ENCODE measurements around the gene ZNF385A.

ZNF385A gene

DNA sequence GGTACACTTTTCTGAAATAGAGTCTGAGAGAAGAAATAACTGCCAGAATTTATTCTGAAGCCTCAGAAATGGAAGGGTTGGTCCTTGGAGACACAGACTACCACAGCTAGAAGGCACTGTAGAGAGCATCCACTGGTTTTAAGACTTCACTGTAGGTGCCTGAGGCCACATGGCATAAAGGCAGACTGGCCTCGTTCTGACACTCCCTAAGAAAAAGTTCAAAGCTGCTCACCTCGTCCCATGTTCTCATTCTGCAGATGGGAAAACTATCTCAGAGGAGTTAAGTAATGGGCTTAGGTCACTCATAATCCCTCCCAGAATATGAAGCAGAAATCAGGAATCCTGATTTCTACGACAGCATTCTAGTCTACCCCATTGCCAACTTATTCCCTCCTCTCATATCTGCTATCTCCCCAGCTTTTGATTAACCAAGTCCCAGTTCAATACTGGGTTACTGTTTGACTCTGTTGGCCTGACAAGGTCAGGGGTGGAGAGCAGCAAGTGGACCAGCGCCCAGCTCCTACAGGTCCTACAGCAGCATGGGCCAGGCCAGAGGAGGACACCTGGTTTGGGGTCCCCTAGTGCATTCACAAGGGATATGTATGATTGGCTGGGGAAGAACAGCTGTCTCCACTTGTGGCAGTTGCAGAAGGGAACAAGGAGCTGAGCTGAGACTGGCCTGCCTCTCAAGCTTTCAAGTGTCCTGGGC is 30.8 kb upstream of the ZNF385A start:
- DNase-seq = no peak

DNA sequence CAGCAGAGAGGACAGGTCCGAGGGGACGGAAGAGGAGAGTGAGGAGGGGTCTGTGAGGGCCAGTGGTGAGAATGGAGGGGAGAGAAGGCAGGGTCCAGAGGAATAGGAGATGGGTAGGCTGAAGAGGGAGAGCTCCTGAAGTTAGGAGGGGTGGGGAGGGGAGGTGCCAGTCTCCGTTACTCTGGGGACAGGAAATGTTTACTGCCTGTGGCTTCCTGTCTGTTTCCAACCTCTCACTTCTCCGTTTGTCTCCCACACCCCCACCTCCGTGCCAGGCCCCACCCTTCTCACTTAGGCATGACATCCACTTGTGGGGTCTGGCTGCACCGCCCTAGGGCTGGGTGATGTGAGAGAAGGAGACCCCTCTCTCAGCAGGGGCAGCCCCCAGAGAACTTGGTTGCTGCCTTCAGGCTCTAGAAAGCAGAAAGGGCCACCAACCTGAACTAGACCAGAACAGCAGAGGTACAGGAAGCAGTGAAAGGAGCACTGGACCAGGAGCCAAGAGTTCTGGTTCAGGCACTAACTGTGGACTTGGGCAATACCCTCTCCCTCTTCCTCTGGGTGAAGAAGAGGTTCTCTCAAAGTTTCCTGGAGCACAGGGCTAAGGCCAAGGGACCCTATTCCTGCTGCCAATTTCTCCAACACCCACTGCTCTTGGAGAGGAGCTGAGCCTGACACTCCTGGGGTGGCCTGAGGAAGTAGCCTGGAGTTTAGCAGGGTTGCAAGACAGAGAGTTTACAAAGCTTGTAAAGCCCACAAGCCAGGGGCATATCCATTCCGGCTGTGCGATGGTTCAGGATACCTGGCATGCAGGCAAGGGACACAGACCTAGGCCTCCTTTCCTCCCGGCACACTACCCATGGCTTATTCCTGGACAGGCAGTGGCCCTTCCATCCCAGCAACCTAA is 29.0 kb upstream of the ZNF385A start:
- DNase-seq = peak; percentile 20

DNA sequence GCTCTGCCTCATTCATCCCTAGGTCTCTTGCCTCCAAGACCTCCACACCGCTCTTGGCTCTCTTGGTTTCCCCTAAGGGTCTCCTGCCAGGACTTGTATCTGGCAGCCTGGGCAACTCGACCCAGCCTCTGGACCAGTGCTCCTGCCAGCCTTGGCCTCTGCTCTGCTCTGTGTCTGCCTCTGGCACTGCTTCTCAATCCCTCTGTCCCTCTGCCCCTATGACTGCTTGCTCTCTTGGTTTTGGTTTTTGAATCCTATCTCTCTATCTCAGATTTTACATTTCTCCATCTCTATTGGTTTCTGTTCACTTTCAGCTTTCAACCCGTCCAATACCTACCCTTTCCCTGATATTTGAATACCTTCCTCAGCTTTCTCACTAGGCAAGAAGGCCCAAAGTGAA is 28.3 kb upstream of the ZNF385A start:
- no peak for DNase-seq

DNA sequence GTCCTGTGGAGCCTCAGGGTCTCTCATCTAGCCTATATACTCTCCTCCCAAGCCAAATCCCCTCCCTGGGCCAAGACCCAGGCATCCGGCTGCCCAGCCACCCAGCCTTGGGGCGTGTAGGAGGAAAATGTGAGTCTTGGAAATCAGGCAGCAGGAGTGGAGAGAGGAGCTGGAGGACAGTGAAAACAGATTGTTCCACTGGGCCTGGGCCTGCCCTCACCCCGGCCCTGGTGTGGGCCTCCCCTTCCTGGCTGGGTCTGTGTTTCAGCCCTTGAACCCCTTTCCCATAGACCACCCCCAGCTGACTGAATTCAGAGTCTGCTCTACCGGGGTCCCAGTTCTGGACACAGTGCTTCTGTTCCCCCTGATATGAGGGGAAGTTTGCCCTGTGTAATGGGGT is 27.8 kb upstream of the ZNF385A start:
- no peak for DNase-seq

DNA sequence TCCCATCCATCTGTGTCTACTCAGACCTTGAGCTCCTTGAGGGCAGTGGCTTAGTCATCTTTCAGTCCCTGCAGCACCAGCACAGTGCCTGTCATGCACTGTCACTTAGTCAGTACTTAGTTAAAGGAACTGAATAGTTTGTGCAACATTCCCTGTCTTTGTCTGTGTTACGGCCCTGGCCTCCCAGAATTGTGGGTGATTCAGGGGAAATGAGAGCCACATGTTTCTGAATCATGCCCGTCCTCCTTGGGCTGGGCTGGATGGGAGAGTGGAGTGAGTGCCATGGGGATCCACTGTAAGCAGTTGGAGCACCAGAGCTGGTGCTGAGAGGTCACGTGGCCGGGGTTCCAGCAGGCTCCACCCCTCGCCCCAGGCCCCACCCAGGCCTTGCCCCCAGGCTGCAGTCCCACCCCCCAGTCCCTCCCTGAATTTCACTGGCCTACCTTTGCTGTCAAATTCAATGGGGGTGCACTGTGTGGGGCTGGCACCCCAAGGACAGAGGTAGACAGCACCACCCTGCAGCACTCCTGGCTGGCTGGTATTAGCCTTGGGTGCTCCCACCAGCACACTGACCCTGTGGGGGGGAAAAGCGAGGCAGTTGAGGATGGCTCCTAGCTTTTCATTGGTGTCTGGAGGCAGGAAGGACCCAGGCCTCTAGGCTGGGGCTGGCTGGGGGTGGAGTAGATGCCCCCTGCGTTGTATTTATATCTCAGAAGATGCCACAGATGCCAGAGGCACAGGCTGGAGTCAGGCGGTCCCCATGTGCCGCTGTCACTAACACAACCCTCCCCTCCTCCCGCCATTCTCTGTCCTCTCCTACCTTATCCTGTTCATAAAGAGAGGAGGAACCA is 27.1 kb upstream of the ZNF385A start:
- peak; percentile 98 for DNase-seq

DNA sequence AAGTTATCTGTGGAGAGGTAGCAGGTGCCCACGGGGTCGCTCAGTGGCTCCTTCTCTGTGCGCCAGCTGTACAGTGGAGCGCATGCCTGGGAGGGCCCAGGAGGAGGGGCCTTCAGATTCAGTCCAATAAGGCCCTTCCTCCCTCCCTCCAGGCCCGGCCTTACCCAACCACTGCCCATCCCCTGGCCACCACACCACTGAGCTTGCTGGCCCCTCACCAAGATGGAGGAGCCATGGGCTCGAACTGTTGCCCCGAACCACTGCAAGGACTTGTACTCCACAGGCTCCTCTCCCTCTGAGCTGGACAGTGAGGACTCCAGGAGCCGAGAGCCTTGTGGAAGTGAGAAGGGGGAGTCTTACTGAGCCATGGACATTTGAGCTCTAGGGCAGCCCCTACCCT is 24.7 kb upstream of the ZNF385A start:
- DNase-seq = no peak

DNA sequence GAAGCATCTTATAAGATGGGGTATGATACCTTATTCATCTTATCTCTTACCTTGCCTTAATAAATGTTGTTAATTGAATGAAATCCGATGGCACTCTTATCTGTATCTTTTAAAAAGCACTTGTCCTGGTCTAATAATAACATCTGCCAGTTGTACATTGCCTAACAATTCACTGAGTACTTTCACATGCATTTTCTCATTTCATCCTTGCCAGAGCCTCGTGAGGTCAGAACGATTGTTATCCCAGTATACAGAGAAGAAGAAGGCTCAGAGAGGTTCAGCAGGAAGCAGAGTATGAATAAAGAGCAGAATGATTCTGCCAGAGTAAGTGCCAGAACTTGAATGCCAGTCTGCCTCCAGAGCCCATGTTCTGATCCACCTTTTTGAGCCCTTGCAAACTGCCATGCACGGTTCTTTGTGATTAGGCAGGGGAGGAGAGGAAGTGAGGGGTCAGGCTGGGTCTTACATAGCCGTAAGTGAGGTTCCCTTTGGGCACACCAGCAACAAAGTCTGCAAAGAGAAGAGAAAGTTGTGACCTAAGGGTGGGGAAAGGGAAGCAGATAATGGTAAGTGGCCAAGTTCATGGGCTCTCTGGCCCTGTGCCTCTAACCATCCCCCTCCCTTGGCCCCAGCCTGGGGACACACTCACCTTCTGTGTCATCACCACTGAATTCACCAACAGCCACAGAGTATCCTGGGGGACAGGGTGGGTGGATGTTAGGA is 22.8 kb upstream of the ZNF385A start:
- DNase-seq = no peak

DNA sequence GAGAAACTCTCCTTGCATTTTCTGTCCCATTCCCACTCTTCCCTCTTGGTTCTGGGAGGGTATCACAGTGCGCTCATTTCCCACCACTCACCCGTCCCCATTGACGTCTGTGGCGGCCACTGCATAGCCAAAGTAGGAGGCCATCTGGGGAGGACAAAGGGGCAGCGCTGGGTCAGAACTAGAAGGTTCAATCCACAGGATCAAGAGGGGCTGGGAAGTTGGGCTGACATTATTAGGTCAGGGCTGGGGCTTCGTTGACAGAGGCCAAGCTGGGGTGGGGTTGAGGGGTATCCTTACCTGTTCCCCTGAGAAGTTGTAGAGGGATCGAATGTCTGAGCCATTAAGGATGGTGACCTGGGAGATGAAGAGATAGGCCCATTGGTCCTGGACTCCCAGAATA is 21.0 kb upstream of the ZNF385A start:
- no peak for DNase-seq

DNA sequence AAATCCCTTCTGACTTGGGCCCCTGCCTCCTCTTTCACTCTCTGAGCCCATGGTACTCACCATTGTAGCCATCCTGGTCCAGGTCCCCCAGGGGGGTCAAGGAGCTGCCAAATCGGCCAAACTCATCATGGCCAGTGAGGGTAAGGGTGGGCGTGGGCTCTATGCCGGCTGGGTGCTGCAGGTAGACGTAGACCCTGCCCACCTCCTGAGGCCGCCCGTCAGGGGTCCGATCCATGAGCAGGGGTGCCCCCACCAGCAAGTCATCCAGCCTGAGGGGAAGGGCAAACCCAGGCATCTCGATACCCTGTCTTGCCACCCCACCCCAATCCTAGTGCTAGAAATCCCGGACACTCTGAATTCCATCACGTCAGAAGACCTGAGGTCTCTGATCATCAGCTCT is 20.6 kb upstream of the ZNF385A start:
- no peak for DNase-seq

DNA sequence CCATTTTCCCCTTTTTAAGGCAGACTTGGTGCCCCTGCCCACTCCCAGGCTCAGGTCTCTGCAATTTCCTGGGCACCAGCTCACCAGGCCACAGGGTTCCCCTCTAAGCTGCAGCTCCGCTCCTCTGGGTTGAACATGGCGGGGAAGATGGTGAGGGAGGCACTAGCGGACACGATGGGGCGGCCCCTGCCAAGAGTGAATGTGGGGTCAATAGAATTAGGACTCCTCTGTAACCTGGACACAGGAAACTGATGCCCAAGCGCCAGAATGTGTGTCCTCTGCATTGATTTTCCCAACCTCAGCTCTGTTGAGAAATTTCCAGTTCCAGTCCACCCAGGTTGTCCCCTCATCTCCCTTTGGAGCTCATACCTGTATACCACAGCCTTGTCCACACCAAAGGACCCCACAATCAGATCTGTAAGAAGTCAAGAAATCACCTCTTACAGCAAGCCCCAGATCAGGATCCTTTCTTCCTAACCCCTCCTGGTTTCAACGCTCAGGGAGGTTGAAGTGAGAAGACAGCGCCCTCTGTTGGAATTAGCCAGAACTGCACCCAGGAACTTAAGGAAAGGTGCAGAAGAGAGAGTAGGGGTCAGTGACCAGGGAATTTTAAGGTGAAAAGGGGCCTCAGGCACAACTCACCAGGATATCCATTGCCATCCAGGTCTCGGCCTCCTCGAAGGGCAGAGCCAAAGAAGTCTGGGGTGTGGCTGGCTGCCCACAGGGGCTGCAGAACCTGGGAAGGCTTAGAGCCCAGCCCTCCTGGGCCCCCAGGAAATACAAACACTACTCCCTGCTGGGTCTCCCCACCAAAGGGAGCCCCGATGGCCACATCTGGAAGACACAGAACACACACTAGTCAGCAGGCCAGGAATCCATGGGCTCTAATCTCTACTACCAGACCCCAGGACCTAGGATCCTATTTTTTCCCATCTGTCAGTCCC is 19.8 kb upstream of the ZNF385A start:
- peak; percentile 58 for DNase-seq

DNA sequence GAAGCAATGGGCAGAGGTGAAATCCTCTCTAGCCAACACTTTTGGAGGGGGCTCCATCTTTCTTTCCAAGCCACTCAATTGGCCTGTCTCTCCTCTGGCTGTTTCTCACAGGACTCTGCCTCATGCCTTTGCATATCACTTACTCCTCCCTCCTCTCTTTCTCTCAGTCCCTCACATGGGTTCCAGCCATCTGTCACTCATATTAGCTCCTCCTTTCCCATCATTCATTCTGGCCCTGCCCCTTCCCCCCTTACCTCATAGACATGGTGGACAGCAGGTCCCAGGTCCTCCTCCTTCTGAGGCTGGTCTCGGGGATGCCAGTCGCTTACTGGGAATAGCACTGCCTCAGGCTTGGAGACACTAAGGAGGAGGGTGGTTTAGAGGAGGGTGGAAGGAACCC is 16.6 kb upstream of the ZNF385A start:
- no peak for DNase-seq

DNA sequence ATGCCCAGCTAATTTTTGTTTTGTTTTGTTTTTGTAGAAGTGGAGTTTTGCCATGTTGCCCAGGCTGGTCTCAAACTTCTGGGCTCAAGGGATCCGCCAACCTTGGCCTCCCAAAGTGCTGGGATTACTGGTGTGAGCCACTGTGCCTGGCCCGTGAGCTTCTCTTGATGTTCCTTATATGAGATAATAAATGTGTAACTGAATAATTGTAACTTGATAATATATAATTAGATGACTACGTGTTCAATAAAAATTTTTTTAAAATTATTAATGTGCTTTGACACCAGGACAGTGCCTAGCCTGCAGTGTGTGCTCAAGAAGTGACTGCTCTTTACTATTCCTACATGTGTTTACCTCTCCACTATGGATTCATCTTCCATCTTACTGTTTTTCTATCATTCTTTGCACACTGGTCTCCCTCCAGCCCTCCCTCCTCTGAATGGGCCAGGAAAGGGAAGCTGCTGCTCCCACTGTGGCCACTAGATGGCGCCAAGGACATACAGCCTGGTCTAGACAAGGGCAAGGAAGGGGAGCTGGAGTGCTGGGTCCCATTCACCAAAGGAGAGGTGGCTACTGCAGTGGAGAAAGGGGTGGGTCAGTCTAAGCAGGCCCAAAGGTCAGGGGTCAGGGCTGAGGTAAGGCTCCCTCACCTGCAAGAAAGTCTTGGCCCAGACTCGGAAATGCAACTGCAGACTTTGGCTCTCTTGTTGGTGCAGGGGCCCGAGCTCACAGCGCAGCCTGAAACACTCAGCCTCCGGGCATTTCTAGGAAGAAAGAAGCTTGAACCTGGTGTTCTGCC is 14.7 kb upstream of the ZNF385A start:
- DNase-seq = peak; percentile 85

DNA sequence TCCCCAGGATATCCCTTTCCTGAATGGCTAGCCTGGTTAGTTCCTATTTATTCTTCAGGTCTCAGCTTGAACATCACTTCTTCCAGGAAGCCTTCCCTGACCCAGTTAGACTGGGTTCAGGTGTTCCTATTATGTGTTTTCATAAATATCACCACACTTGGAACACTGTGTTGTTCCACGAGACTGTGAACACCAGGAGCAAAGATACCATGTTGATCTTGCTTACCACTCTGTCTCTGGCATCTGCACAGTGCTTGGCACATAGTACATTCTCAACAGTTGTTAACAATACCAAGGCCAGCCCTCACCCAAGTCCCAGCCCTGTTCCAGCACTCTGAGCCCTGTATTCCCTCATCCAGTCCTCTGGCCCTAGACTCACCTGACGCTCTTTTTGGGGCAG is 13.7 kb upstream of the ZNF385A start:
- no peak for DNase-seq

DNA sequence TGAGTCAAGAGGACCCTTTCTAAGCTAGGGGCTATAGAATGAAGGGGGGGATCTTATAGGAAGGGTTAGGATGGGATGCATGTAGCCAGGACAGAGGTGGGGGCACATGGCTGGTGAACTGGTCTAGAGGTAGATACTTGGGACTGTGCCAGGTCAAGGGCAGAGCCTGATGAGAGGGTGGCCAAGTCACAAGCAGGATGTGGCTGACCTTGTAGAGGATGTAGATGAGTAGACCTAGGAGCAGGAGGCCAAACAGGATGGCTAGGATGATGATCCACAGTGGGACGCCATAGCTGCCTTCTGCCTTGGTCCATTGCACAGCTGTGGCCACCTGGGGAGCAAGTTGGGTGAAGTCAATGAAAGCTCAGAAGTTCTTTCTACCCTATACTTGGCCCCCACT is 12.6 kb upstream of the ZNF385A start:
- no peak for DNase-seq

DNA sequence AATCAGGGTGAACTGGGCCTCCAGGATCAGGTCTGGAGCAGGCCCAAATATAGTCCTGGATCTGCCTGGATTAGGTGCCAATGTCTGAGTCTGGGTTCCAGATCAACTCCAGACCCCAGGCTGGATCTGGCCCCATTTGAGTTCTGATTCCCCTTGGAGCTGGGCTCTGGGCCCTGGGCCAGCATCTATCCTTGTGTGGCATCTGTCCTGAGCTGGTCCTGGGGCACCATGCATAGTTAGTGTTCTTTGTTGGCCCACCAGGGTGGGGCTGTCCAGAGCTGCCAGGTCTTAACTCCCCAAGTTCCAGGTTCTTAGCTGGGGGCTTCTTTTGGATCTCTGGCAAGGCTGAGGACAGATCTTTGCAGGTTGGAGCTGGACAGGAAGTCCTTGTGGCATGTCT is 11.0 kb upstream of the ZNF385A start:
- DNase-seq = no peak

DNA sequence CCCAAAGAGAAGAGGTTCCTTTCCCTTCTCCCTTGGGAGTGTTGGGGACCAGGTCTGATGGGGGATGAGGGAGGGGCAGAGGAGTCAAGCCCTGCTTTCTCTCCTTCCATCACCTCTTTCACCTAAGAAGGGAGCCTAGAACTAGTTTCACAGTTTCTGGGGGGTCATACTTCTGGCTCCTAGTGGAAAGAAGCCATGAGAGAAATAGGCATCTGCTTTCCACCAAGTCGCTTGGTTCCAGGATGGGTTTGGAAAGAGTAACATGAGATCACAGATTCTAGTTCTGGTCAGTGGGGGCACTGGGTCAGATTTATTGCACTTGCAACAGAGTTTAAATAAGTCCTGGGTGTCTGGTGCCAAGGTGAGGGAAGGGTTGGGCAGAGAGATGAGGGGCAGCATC is 10.5 kb upstream of the ZNF385A start:
- no peak for DNase-seq

DNA sequence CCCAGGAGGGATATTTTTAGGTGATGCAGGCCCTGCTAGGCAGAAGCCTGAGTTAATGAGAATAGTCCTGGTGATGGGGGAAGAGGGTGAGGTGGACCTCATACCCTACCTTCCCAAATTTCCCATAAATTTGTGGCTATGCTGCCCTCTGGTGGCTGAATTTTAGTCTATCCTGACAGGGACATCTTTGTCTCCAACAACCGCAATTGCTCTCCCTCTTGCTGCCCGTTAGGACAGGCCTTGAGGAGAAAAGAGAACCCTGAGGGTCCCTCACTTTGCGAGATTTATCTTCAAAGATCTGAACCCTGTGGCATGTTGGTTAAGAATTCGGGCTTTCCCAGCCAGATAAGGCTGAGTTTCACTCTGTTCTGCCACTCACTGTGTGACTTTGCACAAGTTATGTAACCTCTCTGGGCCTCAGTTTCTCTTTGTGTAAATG is 9.8 kb upstream of the ZNF385A start:
- DNase-seq = peak; percentile 64

DNA sequence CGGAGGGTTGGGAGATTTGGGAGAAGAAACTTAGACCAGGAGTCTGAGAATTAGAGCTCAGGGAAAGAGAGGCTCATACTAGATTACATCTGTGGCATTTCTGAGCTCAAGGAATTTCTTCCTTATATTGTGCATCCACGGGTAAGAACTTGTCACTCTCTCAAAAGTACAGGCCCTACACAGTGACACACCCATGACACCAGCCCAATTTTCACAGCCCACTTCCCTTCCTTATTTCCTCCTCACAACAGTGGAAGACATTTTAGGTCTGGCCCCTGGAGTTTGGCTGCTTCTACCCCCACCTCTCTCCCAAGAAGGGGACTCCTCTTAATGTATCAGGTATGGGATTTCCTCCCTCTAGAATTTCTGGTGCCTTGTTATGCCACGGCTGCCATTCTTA is 9.2 kb upstream of the ZNF385A start:
- no peak for DNase-seq

DNA sequence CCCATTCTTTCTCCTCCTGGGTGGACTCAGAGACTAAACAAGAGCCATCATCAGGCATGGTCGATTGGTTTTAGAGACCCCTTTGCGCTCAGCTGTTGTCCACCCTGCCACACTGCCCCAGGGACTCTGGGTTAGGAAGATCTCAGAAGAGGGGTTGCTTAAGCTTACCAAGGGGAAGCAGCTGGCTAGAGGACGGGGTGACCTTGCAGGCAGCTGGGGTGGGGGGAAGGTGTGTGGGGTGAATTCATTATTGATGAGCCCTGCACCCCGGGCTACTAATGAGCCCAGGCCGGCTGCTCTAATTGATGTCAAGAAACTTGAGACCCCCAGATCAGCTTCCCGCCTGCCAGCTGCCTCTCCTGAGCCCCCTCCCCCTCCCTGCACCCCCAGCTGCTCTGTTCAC is 8.7 kb upstream of the ZNF385A start:
- DNase-seq = no peak

DNA sequence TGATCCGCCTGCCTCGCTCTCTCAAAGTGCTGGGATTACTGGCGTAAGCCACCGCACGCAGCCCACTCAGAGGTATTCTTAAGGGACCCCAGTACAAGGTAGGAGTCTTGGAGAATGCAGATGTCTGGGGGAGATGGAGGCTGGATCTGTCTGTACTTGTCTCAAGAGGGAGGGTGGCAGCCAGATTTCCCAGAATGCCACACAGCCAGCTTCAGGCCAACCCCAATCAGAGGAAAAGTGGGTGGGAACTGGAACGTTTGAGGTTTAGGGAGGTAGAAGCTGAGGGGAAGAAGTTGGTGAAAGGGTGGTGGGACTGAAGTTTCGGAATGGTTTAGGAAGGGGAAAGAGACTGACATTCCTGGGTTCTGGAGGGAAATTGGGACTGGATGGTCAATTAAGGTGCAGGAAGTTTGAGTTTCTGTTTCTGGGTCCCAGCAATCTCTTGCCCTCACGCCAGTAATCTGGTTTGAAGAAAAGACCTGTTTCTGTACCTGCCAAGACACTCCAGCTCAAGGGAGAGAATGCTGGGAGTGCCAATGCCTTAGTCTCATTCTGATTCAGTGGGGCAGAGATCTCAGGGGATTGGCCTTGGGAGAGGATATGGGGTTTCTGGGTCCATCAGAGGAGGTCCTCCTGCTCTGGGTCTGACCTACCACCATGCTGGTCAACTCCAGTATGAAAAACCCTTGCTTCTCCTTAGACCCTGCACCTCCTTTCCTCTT is 8.1 kb upstream of the ZNF385A start:
- DNase-seq = no peak

All from fibroblast of skin of scalp (primary cell).